GM12878 (cell line): ENCODE measurements around the gene SLC1A2. TPM values are rescaled to one million over a fixed set of nuclear protein-coding genes. Genes with fewer than 3 reads are reported as not detected.

Experiments
- ATAC-seq: fragments of 200-7000 bp; cut with Tn5 transposase; 3 replicates; pipeline ENCODE4 v1.9.1; 2020; ENCODE audit warnings: mild to moderate bottlenecking, moderate library complexity
- BruUV-seq: library from RNA; stranded (reverse); fragments of 400-500 nt; replicated peaks from 2 replicates; lab custom pipeline; 2021; lab: Mats Ljungman, UMichigan
- CTCF ChIA-PET: fragments of 300-600 bp; sonication (Branson Sonifier 250); formaldehyde crosslinking; extraction: SDS; loops from one replicate; lab custom pipeline; 2021; ENCODE audit warnings: inconsistent platforms; lab: Yijun Ruan, JAX
- POLR2A ChIA-PET: fragments of 350-600 bp; formaldehyde crosslinking; extraction: SDS; loops from one replicate; lab custom pipeline; 2021; ENCODE audit warnings: inconsistent platforms; lab: Charles Lee
- RAD21 ChIA-PET: fragments of 300-600 bp; sonication (Branson Sonifier 250); formaldehyde crosslinking; loops from one replicate; lab custom pipeline; 2023; ENCODE audit warnings: antibody characterized with exemption; ENCODE audit not compliant: unreplicated experiment; lab: Charles Lee
- SMC1A ChIA-PET: fragments of 300-600 bp; sonication (Branson Sonifier 250); formaldehyde crosslinking; loops from one replicate; lab custom pipeline; 2023; ENCODE audit not compliant: unreplicated experiment, uncharacterized antibody; lab: Charles Lee
- DNase-seq: peaks from one replicate; pipeline ENCODE4 v3.0.0-alpha.2; 2011; ENCODE audit warnings: low read depth, low spot score
- FAIRE-seq: peaks from 3 replicates; lab custom pipeline; 2011; peaks lifted over from hg19 to GRCh38; lab: Jason Lieb, UNC
- H2AFZ ChIP-seq: 2 replicates; pipeline ENCODE4 v1.6.0; 2011; ENCODE audit warnings: low read depth, low read length, control low read depth; ENCODE audit not compliant: control insufficient read depth
- H3K27ac ChIP-seq: 2 replicates; pipeline ENCODE4 v1.5.1; 2011; ENCODE audit warnings: control low read depth; ENCODE audit not compliant: control insufficient read depth, insufficient read depth
- H3K27me3 ChIP-seq, 2 experiments: replicated peaks in 1 of 2; 2 replicates each; pipeline versions ENCODE4 v1.6.0 to v1.6.1; 2011; ENCODE audit warnings: low read length in 1 of 2; ENCODE audit not compliant: control insufficient read depth in 2 of 2, insufficient read depth in 2 of 2
- H3K36me3 ChIP-seq, 2 experiments: 2 replicates each; pipeline ENCODE4 v1.5.1; 2011; ENCODE audit warnings: low read length in 1 of 2; ENCODE audit not compliant: control insufficient read depth in 2 of 2, insufficient read depth in 2 of 2
- H3K4me1 ChIP-seq: 2 replicates; pipeline ENCODE4 v1.6.1; 2011; ENCODE audit warnings: mild to moderate bottlenecking, low read length, moderate library complexity, mixed read lengths; ENCODE audit not compliant: control insufficient read depth, insufficient read depth
- H3K4me2 ChIP-seq: 2 replicates; pipeline ENCODE4 v1.6.0; 2011; ENCODE audit warnings: control low read depth; ENCODE audit not compliant: control insufficient read depth, insufficient read depth
- H3K4me3 ChIP-seq: fragments of 200-600 bp; sonication (generic); 2 replicates; pipeline ENCODE4 v1.5.1; 2016
- H3K79me2 ChIP-seq: 2 replicates; pipeline ENCODE4 v1.6.0; 2011; ENCODE audit warnings: low read length; ENCODE audit not compliant: control insufficient read depth, insufficient read depth
- H3K9ac ChIP-seq: 2 replicates; pipeline ENCODE4 v1.8.0; 2011; ENCODE audit warnings: low read length, control low read depth, mixed read lengths; ENCODE audit not compliant: control insufficient read depth, insufficient read depth
- H3K9me3 ChIP-seq: replicated peaks from 3 replicates; pipeline ENCODE4 v1.5.1; 2011; ENCODE audit warnings: mild to moderate bottlenecking, low read length; ENCODE audit not compliant: control insufficient read depth, insufficient read depth
- H4K20me1 ChIP-seq: 2 replicates; pipeline ENCODE4 v1.6.0; 2011; ENCODE audit not compliant: control insufficient read depth, insufficient read depth
- ASH2L ChIP-seq: fragments of 300-600, 200-600 bp; sonication (generic); IDR thresholded peaks from 2 replicates; pipeline ENCODE4 v1.6.1; 2017; ENCODE audit warnings: low read depth, mild to moderate bottlenecking, borderline replicate concordance
- CREM ChIP-seq: IDR thresholded peaks from 2 replicates; pipeline ENCODE4 v1.6.1; 2014; ENCODE audit warnings: antibody characterized with exemption, low read depth
- DPF2 ChIP-seq: fragments of 450-650 bp; IDR thresholded peaks from 2 replicates; pipeline ENCODE4 v1.6.1; 2017; ENCODE audit warnings: mild to moderate bottlenecking
- ETV6 ChIP-seq, 2 experiments: fragments of 450-650 bp in 1 of 2; IDR thresholded peaks in 1 of 2; conservative IDR thresholded peaks in 1 of 2; 2 replicates each; pipeline ENCODE4 v1.6.1; 2014; ENCODE audit warnings: antibody characterized with exemption in 1 of 2, borderline replicate concordance in 1 of 2, low read depth in 1 of 2, mild to moderate bottlenecking in 1 of 2, moderate library complexity in 1 of 2
- HCFC1 ChIP-seq: fragments of 150-350 bp; IDR thresholded peaks from 2 replicates; pipeline ENCODE4 v1.6.1; 2014; ENCODE audit warnings: low read length
- JUNB ChIP-seq: IDR thresholded peaks from 2 replicates; pipeline ENCODE4 v1.6.1; 2016; ENCODE audit warnings: antibody characterized with exemption, mild to moderate bottlenecking
- KDM1A ChIP-seq: fragments of 200-600 bp; sonication (generic); IDR thresholded peaks from 2 replicates; pipeline ENCODE4 v1.6.1; 2016; ENCODE audit warnings: borderline replicate concordance
- NFYB ChIP-seq: IDR thresholded peaks from 2 replicates; pipeline ENCODE4 v1.6.1; 2011; ENCODE audit warnings: low read depth, mild to moderate bottlenecking, low read length, improper control_type of control experiment, moderate library complexity; ENCODE audit not compliant: insufficient read depth
- NR2C2 ChIP-seq: IDR thresholded peaks from 2 replicates; pipeline ENCODE4 v1.6.1; 2011; ENCODE audit warnings: borderline replicate concordance, low read depth; ENCODE audit not compliant: control insufficient read depth, insufficient read length
- POLR2AphosphoS2 ChIP-seq: IDR thresholded peaks from 2 replicates; pipeline ENCODE4 v1.6.1; 2011; ENCODE audit warnings: low read depth, mild to moderate bottlenecking, low read length, improper control_type of control experiment, moderate library complexity
- RCOR1 ChIP-seq: conservative IDR thresholded peaks from 2 replicates; pipeline ENCODE4 v1.6.1; 2012; ENCODE audit warnings: low read depth, low read length, improper control_type of control experiment
- RUNX3 ChIP-seq: IDR thresholded peaks from 2 replicates; pipeline ENCODE4 v1.6.1; 2012; ENCODE audit warnings: low read length, inconsistent platforms
- SMC3 ChIP-seq: IDR thresholded peaks from 2 replicates; pipeline ENCODE4 v1.6.1; 2011; ENCODE audit warnings: low read length, improper control_type of control experiment, borderline replicate concordance
- TCF12 ChIP-seq: IDR thresholded peaks from 2 replicates; pipeline ENCODE4 v1.6.1; 2011; ENCODE audit warnings: low read depth, mild to moderate bottlenecking, low read length
- WGBS: methylation state at CpG from one replicate; pipeline ENCODE4 v1.1.6; 2016; ENCODE audit warnings: low lambda C conversion rate; ENCODE audit not compliant: insufficient replicate concordance, insufficient coverage; ENCODE audit errors: missing lambda C conversion rate; 5-methylcytosine and 5-hydroxymethylcytosine counted together
- in situ Hi-C: fragments of 300-500 bp; cut with MboI; formaldehyde crosslinking; loops from 9 replicates; pipeline ENCODE4 v1.14.3; 2018; ENCODE audit warnings: mixed read lengths
- intact Hi-C: fragments of 100-400 bp; cut with micrococcal nuclease; formaldehyde crosslinking; loops from one replicate; pipeline ENCODE4 v1.14.2; 2022; ENCODE audit not compliant: unreplicated experiment
- polyA plus RNA-seq, 11 experiments: library from polyadenylated mRNA; depleted of rRNA in 4 of 11; unstranded in 6 of 11; stranded (reverse) in 5 of 11; fragments of >200 nt; fragmentation: Nextera tagmentation in 4 of 11; fragmentation: Illumina TruSeq in 1 of 11; extraction: Ambion mirVana in 4 of 11; extraction: Trizol in 1 of 11; gene quantifications; 1 replicate in 1 of 11; 2 replicates in 10 of 11; pipeline versions ENCODE4 v1.2.1 to v1.2.3, GENCODE V29; 2011 to 2016; ENCODE audit warnings: inconsistent platforms in 2 of 11, missing spikeins in 2 of 11, low read depth in 1 of 11
- total RNA-seq, 4 experiments: library from RNA; depleted of rRNA in 3 of 4; stranded (reverse); fragments of >200 nt in 3 of 4; fragmentation: Illumina TruSeq in 1 of 4; extraction: Trizol in 1 of 4; gene quantifications; 2 replicates each; pipeline versions ENCODE4 v1.2.1 to v1.2.3, GENCODE V29; 2013 to 2021
- TF ChIP-seq, protein P1 (sequence below): IDR thresholded peaks from 2 replicates; pipeline ENCODE4 v1.6.1; 2012; ENCODE audit warnings: low read depth, low read length, improper control_type of control experiment
- TF ChIP-seq, protein P2 (sequence below): IDR thresholded peaks from 2 replicates; pipeline ENCODE4 v1.6.1; 2012; ENCODE audit warnings: low read depth, low read length, improper control_type of control experiment

Gene SLC1A2
- total and polyA plus RNA-seq, 10 of the 15 experiments (the other 5 are each of a cell fraction or from before 2014, with no cell fraction given), result 0.01 to 0.84 (median 0.22) TPM; not detected in 1

DNA sequence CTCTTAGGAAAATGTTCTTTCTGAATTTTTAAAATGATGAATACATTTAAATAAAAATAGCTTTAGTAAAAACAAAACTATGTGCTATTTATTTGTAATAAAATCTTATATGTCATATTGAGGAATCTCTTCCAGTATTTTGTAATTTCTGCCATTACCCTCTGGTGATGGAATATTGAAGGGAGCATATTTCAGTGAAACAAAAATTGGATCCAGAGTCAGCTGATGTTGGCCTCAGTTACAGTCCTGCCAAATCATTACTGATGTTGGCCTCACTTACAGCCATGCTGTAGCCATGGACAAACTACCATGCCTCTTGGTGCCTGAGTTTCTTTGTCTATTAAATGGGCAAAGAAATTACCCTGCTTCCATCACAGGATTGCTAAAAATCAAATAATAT is 133.2 kb downstream of the SLC1A2 start (continued):
- TF ChIP-seq RCOR1 (no peak), NR2C2 (no peak)

DNA sequence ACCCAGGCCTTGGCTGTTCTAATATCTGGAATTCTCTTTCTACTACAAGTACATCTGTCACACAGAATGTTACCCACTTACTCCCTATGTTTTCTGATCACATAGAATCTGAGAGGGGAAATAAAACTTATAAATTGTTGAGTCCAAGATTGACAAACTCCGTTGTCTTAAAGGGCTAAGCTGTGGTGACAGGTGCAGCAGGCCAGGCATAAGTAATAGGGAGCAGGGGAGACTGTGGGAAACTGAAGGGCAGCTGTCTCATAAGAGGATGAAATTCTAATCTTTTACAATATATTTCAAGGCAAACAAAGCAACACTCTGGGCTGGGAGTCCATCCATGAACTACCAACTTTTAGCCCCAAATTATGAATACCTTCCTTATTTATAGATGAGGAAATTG is 133.9 kb downstream of the SLC1A2 start:
- BruUV-seq, result no TSS peak
- no peak for DNase-seq
- POLR2A ChIA-PET, result no interaction called here

More for the DNA sequence above, 133.9 kb downstream of the SLC1A2 start:
- 36% methylated on average over 1 of the region's 1 CpG for WGBS
- CTCF ChIA-PET, result interaction anchor here (1.5 kb wide), 1 partner anchor 19 kb away, joined by 3 read pairs; no protein-coding TSS in a partner anchor
- Histone ChIP-seq H3K36me3 (no peaks in the 10 kb centered on the region), H4K20me1 (no peaks in the 10 kb centered on the region), H3K27ac (no peak overlapping the region), H3K9me3 (no peaks in the 10 kb centered on the region), H3K79me2 (no peaks in the 10 kb centered on the region), H3K4me3 (no peak overlapping the region), H2AFZ (no peak overlapping the region), H3K4me2 (no peak overlapping the region), H3K27me3 (no peaks in the 10 kb centered on the region), H3K9ac (no peak overlapping the region), H3K4me1 (no peaks in the 10 kb centered on the region)
- intact Hi-C loops (no loop called here), in situ Hi-C loops (no loop called here)
- FAIRE-seq, result no peak
- ATAC-seq, result no peak
- TF ChIP-seq CREM (no peak), TCF12 (no peak), KDM1A (no peak), ASH2L (no peak), HCFC1 (no peak), NFYB (no peak), DPF2 (no peak), POLR2AphosphoS2 (no peak), RUNX3 (no peak), JUNB (no peak), ETV6 (conservative IDR thresholded peaks at IDR 0.05 in 1 of 2, IDR thresholded peaks at IDR 0.05 in 1 of 2; ENCODE audit: borderline replicate concordance in 1 of 2, low read depth in 1 of 2) (no peak), SMC3 (no peak)
- TF ChIP-seq, protein P1, sequence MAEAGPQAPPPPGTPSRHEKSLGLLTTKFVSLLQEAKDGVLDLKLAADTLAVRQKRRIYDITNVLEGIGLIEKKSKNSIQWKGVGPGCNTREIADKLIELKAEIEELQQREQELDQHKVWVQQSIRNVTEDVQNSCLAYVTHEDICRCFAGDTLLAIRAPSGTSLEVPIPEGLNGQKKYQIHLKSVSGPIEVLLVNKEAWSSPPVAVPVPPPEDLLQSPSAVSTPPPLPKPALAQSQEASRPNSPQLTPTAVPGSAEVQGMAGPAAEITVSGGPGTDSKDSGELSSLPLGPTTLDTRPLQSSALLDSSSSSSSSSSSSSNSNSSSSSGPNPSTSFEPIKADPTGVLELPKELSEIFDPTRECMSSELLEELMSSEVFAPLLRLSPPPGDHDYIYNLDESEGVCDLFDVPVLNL, result no peak
- TF ChIP-seq, protein P2, sequence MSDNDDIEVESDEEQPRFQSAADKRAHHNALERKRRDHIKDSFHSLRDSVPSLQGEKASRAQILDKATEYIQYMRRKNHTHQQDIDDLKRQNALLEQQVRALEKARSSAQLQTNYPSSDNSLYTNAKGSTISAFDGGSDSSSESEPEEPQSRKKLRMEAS, result no peak
- SMC1A ChIA-PET, result no interaction called here
- RAD21 ChIA-PET, result no interaction called here
